Measurements from ENCODE around the gene MYO3B.
"Not testable (repeated sequence)": the region's sequence is repeated elsewhere in the genome, so short reads cannot be mapped to it uniquely, and the experiment has no call there.

Gene MYO3B

GRCh38 chr2:170339750-170340692, 162.1 kb downstream of the MYO3B start:
- no peak for DNase-seq (ENCODE audit: low read depth in 2 of 2)

GRCh38 chr2:170340693-170341068, 162.7 kb downstream of the MYO3B start:
- DNase-seq (ENCODE audit: low read depth in 2 of 2): no peak

- no peak for DNase-seq (ENCODE audit: low read depth in 2 of 2)
These were observed 164.0 kb downstream of the MYO3B start for GRCh38 chr2:170341684-170342623.

- no peak for DNase-seq (ENCODE audit: low read depth in 2 of 2)
These were observed 166.9 kb downstream of the MYO3B start for GRCh38 chr2:170344663-170345346.

GRCh38 chr2:170345607-170346006, 167.7 kb downstream of the MYO3B start:
- no peak for DNase-seq (ENCODE audit: low read depth in 2 of 2)

GRCh38 chr2:170349269-170349668, 171.3 kb downstream of the MYO3B start:
- not testable (repeated sequence) for DNase-seq (ENCODE audit: low read depth in 2 of 2)

- no peak for DNase-seq (ENCODE audit: low read depth in 2 of 2)
These were observed 173.2 kb downstream of the MYO3B start for GRCh38 chr2:170350929-170351826.

GRCh38 chr2:170353723-170354122, 175.8 kb downstream of the MYO3B start:
- DNase-seq (ENCODE audit: low read depth in 2 of 2): no peak

GRCh38 chr2:170354388-170354787, 176.4 kb downstream of the MYO3B start:
- DNase-seq (ENCODE audit: low read depth in 2 of 2): no peak

GRCh38 chr2:170354855-170355780, 177.2 kb downstream of the MYO3B start:
- no peak for DNase-seq (ENCODE audit: low read depth in 2 of 2)

GRCh38 chr2:170359466-170359865, 181.5 kb downstream of the MYO3B start:
- no peak for DNase-seq (ENCODE audit: low read depth in 2 of 2)

- DNase-seq (ENCODE audit: low read depth in 2 of 2): no peak
These were observed 182.7 kb downstream of the MYO3B start for GRCh38 chr2:170360546-170361089.

GRCh38 chr2:170361090-170361936, 183.4 kb downstream of the MYO3B start:
- DNase-seq (ENCODE audit: low read depth in 2 of 2): peak; percentile 21 to 24

GRCh38 chr2:170362313-170362870, 184.4 kb downstream of the MYO3B start:
- no peak for DNase-seq (ENCODE audit: low read depth in 2 of 2)

- DNase-seq (ENCODE audit: low read depth in 2 of 2): no peak
These were observed 185.1 kb downstream of the MYO3B start for GRCh38 chr2:170362871-170363631.

- no peak for DNase-seq (ENCODE audit: low read depth in 2 of 2)
These were observed 187.1 kb downstream of the MYO3B start for GRCh38 chr2:170365003-170365402.

GRCh38 chr2:170365686-170366085, 187.7 kb downstream of the MYO3B start:
- DNase-seq (ENCODE audit: low read depth in 2 of 2): no peak

Measured in stimulated activated CD4-positive, alpha-beta T cell treated with anti-CD3 and anti-CD28 coated beads, Interleukin-1b, Interleukin-23, amount 100 ng/mL, for 4 hours (primary cell).